Stimulated activated CD8-positive, alpha-beta memory T cell treated with anti-CD3 and anti-CD28 coated beads, Interleukin-7, amount 100 ng/mL, for 4 hours (primary cell): Measurements from ENCODE around the gene ARHGAP22.

Experiments used
- DNase-seq, 2 donors: peaks; one replicate each; pipeline ENCODE4 v3.0.0-alpha.2; 2020; ENCODE audit warnings: low read depth in 2 of 2

Gene ARHGAP22

DNA sequence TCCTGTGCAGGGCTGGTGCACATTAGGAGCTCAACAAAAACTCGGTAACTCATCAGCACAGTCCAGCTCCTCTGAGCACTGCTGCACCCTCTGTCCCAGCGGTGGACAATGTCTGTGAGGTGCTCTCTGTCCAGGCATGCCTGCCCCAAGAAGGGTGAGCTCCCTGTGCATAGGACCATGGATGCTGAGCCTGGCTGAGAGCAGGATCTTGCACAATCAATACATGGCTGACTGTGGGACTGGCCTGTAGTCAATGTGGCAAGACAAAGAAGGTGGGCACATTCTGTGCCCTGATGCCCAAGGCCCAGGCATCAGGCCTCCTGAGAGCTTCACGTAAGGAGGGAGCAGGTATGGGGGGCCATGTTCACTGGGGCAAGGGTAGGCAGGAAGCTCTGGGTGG lies 17.1 kb downstream of the ARHGAP22 start:
- no peak for DNase-seq

DNA sequence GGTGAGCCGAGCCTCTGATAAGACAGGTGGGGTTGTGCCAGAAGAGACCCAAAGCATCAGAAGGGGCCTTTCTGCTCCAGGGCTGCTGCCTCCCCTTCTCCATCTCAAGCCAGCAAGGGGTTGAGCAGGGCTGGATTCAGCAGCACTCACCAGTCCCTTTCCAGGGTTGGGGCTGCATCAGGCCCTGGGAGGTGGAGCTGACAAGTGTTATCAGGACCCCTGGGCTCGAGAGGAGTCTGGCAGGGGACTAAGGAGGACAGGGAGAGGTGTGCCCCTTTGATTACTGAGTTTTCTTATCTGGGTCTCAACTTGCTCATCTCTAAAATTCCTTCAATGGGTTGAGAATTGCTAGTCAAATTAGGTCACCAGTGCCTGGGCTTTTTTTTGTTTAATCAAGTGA lies 17.8 kb downstream of the ARHGAP22 start:
- DNase-seq, result no peak

DNA sequence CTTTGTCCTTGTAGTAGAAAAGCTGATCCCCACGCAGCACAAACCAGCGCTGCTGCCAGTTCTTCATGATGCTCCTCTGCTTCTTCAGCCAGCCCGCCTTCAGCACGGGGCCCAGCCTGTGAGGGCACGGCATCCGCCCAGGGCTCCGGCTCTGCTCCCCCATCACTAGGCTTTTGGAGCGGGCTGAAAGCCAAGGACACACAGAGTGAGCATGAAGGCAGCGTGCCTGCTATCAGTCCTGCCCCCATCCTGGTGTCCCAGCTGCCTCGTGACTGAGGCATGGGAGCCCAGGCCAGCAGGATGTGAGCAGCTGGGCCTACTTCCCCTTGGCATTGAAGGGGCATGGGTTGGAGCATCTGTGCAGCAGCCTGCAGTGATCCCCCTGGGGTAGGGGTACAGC lies 21.9 kb downstream of the ARHGAP22 start:
- DNase-seq, result no peak

DNA sequence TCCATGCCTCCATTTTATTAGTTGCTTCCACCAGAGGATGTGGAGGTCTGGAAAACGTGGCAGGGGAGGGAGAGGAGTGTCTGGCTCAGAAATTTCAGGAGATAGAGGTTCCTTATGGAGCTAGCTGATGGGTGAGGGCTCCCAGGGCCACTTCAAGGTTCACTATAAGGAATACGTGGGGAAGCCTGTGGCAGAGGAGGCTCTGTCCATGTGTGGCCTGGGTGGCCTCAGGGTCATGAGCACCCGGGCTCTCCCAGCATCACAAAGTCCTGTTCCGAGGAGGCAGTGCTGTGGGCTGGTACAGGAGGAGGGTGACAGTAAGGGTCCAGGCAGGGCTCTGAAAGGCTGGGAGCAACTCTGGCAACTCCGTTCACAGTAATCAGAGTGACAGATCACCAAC lies 24.6 kb downstream of the ARHGAP22 start:
- no peak for DNase-seq

DNA sequence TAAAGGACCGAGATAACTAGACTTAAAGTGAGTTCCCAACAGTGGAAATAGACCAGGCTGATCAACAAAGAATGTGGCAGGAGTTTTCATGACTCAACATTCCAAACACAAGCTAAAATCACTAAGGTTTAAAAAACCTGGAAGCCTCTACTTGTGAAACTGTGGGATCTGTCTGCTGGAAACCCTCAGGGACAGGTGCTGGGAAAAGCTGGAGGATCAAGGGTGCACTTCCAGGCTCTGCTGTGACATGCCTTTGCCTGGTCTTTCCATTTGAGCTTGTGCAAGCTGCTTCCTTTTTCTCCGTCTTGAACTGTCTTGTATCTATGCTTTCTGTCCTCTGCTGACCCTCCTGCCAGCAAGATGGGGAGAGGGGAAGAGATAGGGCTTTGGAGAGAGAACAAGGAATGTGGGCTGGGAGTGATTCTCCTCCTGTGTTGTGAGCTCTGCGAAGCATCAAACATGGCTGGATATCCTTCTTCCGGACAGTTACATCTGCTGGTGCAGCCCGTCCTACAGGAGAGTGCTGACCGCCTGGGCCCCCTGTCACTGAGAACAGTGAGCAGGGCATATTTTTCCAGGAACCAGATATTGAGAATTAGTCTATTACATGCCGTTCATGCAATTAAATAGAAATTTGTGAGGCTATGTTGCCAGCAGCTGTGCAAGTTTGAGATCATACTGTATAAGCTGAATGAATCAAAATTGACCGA lies 25.5 kb downstream of the ARHGAP22 start:
- DNase-seq, result no peak

DNA sequence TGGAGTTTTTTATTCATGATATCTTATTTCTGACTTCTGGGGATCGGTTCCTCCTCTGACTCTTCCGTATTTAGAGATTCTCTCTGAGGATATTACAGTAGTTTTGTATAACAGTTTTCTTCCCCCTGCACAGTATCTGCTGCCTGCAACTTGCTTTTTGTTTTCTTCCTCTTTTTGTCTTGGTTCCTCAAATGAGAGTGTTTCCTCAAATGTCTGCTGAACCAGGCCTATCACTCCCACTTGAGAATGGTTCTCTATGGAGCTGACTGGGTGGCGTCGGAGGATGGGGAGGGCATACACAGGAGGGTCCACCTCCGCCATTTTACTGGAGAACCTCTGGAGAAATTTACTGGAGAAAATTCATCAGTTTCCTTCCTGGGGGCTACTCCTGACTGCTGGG lies 27.7 kb downstream of the ARHGAP22 start:
- no peak for DNase-seq

DNA sequence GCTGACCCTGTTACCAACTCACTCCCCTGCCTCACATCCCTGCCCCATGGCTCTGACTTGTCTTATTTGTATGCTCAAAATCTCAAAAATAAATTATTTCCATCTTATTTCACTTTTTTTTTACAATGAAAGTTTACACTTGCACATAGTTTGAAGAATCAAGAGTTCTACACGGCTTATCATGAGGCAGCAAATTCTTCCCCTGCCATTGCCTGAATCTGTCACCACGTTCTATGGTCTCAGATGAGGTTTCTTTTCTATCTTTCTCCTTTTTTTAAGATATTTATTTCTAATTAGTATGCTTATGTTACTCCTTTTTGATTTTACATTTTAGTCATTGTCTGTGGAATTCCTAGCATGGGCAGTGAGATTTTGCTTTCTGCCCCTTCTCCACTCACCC lies 28.4 kb downstream of the ARHGAP22 start:
- DNase-seq, result no peak

DNA sequence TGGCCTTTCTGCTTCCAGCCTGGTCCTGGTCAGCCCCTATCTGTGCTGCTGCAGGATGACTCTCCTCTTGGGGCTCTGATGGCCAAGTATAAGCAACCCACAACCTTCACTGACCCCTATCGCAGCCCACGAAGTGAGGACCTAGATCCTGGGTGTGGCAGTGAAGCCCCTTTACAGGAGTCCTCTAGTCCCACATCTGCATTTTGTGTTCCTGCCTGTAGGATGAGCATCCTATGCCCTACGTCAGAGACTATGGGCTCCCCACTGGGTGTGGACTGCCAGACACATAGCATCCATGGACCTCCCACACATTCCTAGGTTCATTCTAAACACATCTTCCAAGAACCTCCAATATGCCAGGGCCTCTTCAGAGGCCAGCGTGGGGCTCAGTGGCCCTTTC lies 29.0 kb downstream of the ARHGAP22 start:
- DNase-seq, result no peak

DNA sequence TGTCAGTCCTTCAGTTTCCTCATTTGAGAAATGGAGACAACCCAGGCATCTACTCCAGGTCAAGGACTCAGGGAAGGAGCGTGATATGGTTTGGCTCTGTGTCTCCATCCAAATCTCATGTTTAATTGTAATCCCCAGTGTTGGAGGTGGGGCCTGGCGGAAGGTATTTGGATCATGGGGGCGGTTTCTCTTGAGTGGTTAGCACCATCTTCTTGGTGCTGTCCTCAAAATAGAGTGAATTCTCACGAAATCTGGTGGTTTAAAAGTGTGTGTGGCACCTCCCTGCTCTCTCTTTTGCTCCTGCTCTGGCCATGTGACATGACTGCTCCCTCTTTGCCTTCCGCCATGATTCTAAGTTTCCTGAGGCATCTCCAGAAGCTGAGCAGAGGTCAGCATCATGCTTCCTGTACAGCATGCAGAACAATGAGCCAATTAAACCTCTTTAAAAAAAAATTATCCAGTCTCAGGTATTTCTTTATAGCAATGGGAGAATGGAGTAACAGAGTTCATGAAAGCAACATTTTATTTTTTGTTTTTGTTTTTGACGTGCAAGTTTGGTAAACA lies 30.0 kb downstream of the ARHGAP22 start:
- DNase-seq, result no peak

DNA sequence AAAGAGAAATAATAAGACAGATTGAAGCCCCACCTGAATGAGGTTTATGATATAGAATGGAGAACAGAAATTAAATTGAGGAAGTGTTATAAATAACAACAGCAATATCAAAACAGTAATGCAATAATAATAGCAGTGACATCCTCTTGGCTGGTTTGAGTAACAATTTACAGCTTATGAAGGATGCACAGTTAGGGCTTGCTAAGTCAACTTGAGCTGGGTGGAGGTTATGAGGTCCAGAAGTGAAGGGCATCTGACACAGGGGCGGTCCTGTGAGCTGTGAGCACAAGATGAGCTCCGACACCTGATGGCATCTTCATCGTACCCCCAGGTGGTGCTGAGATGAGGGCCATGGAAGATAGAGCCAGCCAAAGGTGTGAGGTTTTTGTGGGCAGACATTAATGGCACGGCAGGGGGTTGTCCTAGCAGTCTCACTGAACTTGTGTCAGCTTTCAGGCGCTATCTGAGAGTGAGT lies 30.5 kb downstream of the ARHGAP22 start:
- DNase-seq, result no peak

DNA sequence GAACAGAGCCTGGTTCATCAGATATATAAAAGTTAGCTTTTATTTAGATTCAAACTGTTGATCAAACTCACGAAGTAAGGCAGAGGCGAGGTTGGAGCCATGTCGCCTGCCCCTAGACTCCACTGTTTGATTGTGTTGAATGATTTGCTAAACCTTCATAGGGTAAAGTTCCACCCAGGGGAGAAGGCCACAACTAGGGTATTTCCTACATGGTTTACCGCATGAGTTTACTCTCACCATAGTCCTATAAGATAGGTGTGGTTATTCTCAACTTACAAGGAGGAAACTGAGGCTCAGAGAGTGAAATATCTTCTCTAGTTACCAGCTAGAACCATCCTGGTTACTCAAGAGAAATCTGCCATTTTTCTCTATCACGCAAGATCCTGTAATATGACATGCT lies 31.8 kb downstream of the ARHGAP22 start:
- DNase-seq, result no peak

DNA sequence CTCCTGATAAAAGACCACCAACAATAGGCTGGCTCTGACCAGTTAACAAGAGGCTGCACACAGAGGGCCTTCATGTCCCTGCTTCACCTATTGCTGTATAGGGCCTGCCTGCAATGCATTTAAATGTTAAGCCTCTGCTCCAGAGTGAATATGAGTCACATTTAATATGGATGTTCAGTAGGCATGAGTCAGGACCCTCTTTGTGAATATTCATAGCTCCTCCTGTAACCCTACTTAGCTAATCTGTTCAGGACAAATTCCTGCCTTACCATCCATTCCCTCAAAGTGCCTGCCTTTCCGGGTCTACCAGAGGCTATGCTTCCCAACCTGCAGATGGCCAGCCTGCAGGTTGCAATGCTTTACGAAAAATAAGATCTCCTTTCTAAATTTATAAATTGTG lies 32.5 kb downstream of the ARHGAP22 start:
- DNase-seq, result no peak

DNA sequence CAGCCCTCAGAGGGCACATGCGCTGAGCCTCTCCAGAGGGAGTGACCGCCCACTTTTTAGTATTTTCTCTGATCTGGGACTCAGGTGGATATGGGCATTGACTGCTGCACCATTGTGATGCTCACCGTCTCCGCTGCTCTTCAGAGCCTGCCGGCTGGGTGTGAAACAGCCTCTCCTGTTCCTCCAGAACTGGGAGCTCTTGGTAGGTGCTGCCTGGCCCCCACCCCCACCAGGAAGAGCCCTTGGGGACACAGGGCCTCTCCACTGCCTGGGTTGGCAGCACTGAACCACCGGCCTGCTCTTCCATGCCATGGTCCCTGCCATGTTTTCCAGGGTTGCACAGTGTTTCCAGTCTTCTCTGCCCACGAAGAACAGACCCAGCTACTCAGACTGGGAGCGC lies 36.3 kb downstream of the ARHGAP22 start:
- DNase-seq, result no peak

DNA sequence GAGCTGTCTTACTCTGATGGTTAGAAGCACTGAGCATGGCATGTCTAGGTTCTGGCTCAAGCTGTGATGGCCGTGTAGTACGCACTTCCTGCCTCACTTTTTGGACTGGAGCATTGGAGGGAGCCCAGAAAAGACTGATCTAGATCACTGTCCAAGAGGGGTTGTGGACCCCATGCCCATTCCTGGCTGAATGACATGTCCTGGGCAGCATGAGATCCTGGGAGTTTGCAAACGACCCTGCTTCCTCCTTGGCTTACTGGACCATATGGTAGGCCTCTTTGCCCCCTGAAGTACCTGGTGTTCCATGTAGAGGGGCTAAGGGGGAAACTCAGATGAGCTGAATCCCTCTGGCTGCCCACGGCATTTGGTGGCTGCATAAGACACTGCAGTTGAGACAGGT lies 36.7 kb downstream of the ARHGAP22 start:
- DNase-seq, result no peak

DNA sequence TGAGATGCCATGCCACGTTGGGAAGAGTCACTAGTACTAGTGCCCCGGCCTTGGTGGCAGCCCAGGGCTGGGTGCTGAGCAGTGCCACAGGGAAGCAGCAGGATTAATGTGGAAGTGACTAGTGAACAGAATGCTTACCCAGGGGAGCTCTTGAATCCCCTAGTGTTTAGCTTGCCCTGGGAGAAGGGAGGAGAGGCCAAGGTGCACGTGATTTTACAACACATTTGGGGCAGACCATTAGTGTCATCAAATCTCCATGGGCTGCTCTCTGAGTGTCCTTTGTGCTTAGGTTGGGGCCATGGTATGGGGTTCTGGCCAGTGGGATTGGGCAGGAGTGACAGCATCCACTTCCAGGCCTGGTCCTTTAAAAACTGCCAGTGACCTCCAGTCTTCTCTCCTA lies 37.5 kb downstream of the ARHGAP22 start:
- DNase-seq, result no peak

DNA sequence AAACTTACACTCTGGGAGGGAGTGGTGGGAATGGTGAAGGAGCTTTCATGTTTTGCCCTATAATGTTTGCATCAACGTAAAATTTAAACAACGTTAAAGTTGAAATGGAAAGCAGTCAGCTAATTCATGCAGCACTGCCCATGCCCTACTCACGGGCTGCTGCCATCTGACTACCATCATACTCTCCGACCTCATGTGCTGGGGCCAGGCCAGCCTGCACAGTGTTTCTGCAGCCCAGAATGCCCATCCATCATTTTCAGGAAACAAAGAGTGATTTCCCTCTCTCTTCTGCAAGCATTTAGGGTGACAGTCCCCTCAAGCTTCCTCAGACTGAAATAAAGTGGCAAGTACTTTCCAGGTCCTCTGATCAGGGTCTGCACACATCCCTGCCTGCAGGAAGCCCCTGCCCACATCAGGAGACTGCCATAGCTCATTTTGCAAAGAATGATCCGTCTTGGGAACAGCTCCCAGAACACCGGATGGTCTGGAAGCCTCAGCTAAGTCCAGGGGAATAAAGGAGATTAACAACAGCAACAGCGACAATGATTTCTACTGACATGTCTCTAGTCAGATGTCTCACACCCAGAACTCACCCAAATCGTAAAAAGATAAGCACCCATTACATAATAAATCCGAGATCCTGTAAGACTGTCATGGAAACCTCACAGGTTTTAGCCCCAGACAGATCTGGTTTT lies 40.3 kb downstream of the ARHGAP22 start:
- DNase-seq, result no peak

DNA sequence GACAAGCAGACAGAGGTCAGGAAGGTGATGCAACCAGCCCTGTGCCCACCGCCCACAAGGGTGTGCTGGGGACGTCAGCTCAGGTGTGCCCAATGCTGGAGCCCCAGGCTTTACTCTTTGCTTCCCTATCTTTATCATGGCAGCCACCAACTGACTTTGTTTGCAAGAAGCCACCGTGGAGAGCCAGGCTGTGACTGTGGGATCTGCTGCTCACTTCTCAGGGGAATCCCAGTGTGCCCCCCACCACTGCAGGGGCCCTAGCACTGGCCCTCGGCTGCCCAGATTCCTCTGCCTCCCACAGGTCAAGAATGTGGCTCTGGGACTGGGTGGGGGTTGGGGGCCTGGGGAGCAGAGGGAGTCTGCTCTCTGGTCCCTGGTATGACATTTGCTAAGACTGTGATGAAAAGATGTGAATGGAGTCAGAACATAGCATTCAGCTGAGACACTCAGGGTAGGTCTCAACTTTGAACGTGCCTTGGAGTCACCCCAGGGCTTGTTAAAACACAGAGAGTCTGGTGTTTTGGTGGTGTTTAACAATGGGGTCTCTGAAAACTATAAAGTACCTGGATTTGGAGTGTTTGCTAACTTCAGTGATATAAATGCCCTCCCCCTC lies 47.3 kb downstream of the ARHGAP22 start:
- no peak for DNase-seq

DNA sequence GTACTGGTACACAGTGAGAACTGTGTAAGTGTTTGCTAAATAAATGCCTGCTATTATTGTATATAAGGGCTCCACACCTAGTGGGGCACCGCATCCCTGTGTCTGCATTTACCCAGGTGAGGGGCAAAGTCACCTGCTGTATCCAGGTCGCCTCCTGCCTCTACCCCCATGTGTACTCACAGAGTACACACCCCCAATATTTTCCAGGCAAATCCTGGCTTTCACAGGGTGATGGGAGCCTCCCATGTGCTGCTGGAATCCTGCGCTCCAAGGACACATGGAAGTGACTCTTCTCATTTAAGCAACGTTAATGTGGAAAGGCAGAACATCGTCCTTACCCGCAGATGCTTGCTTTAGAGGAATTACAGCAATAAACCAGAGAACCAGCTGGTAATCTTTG lies 48.2 kb downstream of the ARHGAP22 start:
- DNase-seq, result no peak

DNA sequence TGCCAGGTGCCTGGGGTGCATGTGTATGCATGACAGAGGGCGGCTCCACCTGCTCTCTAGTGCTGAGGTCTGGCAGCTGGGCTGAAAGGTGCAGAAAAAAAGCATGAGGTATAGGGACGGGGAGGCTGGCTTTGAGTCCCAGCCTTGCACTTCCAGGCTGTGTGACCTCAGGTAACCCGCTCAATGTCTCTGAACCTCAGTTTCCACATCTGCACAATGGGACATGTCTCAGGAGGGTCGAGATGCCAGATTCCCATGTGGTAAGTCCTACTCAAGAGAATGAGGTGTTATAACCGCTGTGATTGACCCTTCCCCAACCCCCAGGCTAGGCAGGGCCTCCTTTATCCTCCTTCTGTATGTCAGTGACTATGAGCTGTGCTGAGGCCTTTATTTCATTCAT lies 48.8 kb downstream of the ARHGAP22 start:
- no peak for DNase-seq

DNA sequence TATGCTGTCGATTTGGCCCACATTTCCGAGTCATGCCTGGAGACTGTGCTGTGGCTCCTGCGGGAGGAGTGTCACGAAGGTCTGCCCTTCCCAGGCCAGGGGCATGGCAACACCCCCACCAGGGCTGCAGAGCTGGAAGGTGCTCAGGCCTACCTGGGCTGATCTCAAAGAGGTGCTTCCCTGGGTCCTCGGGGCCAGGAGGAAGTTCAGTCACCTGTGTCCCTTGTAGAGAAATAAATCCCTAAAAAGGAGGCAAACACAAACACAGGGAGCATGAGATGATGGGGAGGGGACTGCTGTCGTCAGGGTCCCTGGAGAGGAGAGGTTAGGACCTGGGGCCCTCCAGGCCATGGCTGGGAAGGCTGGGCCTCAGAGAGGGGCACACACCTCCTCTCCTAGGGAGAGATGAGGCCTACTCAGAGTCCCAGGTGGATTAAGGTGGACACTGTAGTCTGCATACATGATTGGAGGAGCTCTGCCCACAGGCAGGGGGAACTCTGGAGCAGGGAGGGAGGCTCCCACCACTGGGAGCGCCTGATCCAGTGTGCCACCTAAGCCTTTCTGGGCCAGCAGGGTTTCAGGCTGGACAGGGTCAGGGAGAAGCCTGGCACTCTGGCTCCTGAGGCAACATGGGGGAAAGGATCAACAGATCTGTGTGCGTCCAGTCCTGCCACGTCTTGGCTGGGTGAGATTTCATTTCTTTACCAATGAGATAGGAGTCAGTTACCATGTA lies 49.4 kb downstream of the ARHGAP22 start:
- no peak for DNase-seq

DNA sequence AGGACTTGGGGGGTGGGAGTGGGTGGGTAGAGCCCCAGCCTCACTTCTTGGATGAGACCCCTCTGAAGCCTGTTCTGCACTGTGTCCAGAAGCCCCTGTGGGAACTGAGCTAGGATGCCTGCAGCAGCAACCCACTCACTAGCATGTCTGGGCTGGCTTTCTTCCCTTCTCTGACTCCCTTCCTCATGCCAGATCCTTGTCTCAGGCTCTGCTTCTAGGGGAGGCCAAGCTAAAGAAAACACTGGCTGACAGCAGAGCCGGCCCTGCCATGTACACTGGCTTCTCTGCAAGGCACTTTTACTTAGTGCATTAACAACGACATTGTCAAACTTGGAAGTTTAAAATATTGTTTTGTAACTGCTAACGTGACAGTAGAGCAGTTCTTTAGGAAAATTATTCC lies 50.2 kb downstream of the ARHGAP22 start:
- DNase-seq, result no peak

DNA sequence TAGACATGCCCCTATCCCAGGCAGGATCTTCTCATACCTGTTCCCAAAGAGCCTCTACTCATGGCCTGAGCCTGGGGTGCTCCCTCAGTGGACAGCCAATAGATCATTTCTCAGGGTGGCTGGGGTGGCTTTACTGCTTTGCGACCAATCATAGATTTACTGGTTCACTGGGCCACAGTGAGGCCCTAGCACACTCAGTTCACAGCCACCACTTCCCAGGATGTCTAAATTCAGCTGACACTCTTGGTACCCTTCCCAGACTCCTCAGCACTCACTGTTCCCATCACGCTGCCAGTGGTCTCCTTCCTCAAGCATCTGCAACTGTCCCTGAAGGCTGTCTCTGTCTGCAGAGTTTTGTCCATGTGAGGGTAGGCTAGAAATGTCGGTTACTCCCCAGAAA lies 50.6 kb downstream of the ARHGAP22 start:
- DNase-seq, result no peak
